Adrenal gland (tissue), 12 donors: ENCODE results near the gene SRC. TPM values are rescaled to one million over a fixed set of nuclear protein-coding genes. Genes with fewer than 3 reads are reported as not detected.

ENCODE experiments used
- DNase-seq, 7 donors: peaks; one replicate each; pipeline ENCODE4 v3.0.0-alpha.2; 2019 to 2020
- H3K27ac ChIP-seq, 5 donors: fragments of 200-600 bp; sonication (generic) in 4 of 5; 1 replicate in 3 of 5; 2 replicates in 2 of 5; pipeline versions ENCODE4 v1.5.1 to v1.8.0; 2016 to 2020; ENCODE audit warnings: mild to moderate bottlenecking in 1 of 5
- H3K27me3 ChIP-seq: fragments of 200-600 bp; 2 replicates; pipeline ENCODE4 v1.8.0; 2021
- H3K36me3 ChIP-seq, 2 donors: fragments of 200-600 bp; replicated peaks in 1 of 2; 1 replicate in 1 of 2; 2 replicates in 1 of 2; pipeline versions ENCODE4 v1.5.1 to v1.8.0; 2018 to 2022
- H3K4me1 ChIP-seq, 2 donors: fragments of 200-600 bp; replicated peaks in 1 of 2; 1 replicate in 1 of 2; 2 replicates in 1 of 2; pipeline versions ENCODE4 v1.5.1 to v1.8.0; 2018 to 2021
- H3K4me3 ChIP-seq, 4 donors: fragments of 200-600 bp; sonication (generic) in 3 of 4; one replicate each; pipeline ENCODE4 v1.5.1; 2016 to 2018
- H3K9me3 ChIP-seq, 3 donors: fragments of 200-600 bp; sonication (generic) in 1 of 3; replicated peaks in 1 of 3; 1 replicate in 2 of 3; 2 replicates in 1 of 3; pipeline versions ENCODE4 v1.5.1 to v1.8.0; 2016 to 2021
- CTCF ChIP-seq, 6 experiments: fragments of 450-650 bp in 4 of 6; fragments of 200-600 bp in 2 of 6; sonication (generic) in 1 of 6; IDR thresholded peaks; 1 replicate in 5 of 6; 2 replicates in 1 of 6; pipeline versions ENCODE4 v1.5.1 to v1.8.0; 2016 to 2021; ENCODE audit warnings: antibody characterized with exemption in 6 of 6, mild to moderate bottlenecking in 2 of 6, moderate library complexity in 1 of 6
- POLR2A ChIP-seq, 2 donors: fragments of 450-650 bp; IDR thresholded peaks; one replicate each; pipeline ENCODE4 v1.6.1; 2017; ENCODE audit warnings: antibody characterized with exemption in 2 of 2, mild to moderate bottlenecking in 2 of 2, moderate library complexity in 1 of 2
- WGBS, 4 donors: extraction: QIAGEN DNeasy Blood & Tissue Kit in 2 of 4; methylation state at CpG; one replicate each; pipeline versions ENCODE4 v1.1.5 to v1.1.7; 2013 to 2017; 5-methylcytosine and 5-hydroxymethylcytosine counted together
- intact Hi-C, 2 donors: fragments of 100-400 bp; cut with DNase I; formaldehyde crosslinking; loops; one replicate each; pipeline versions ENCODE4 v1.14.1 to v1.15.0; 2022 to 2023
- polyA plus RNA-seq, 3 donors: library from polyadenylated mRNA; stranded (reverse); fragments of 200-250 nt in 2 of 3; fragments of 350-450 nt in 1 of 3; fragmentation: Illumina TruSeq in 1 of 3; extraction: RNeasy Lipid Tissue Mini Kit (QIAGEN cat#74804) in 1 of 3; gene quantifications; one replicate each; pipeline ENCODE4 v1.2.3, GENCODE V29; 2013 to 2014
- total RNA-seq, 9 donors: library from RNA; depleted of rRNA in 4 of 9; stranded (reverse); fragments of >200 nt in 4 of 9; fragments of 120-200 nt in 1 of 9; fragmentation: NEBNext Ultra II Directional in 1 of 9; extraction: Animal tissue kit (Norgen Biotek cat#: 25700) in 1 of 9; gene quantifications; one replicate each; pipeline versions ENCODE4 v1.1.0 to v1.2.4, GENCODE V29; 2013 to 2023
- donor health status: healthy with polysubstance abuse.
- donor health status: Bipolar disorder and iron deficiency.
- donor health status: DM: yes; HTN: yes; CAD: no.
- donor health status: DM: no; HTN: no; CAD: no.
- donor health status: DM: no; HTN: no; CAD: no.
- donor health status: DM: yes; HTN: yes; CAD: no.

SRC gene
- total and polyA plus RNA-seq, 12 donors: 10.6 to 83.0 (median 52.7) TPM

GRCh38 chr20:37347891-37348791 is 2.2 kb downstream of the SRC start:
- H3K27me3 ChIP-seq: no peaks in the 10 kb centered on the region
- no peaks in the 10 kb centered on the region for H3K9me3 ChIP-seq
- DNase-seq: peak in 2 of 7 donors; percentile 22 to 43
- peaks cover 20 to 57% of the 10 kb centered on the region in 2 donors for H3K4me1 ChIP-seq
- peak overlapping the region in 3 of 5 donors; percentile 25 to 88 (median 84) for H3K27ac ChIP-seq
- TF ChIP-seq POLR2A (IDR thresholded peaks at IDR 0.05) (no peak), CTCF (IDR thresholded peaks at IDR 0.05) (no peak)
- H3K4me3 ChIP-seq: no peak overlapping the region
- intact Hi-C loops: no loop called here
- H3K36me3 ChIP-seq: no peaks in the 10 kb centered on the region
- 63 to 66% (median 65%) methylated on average over 11 of the region's 11 CpGs for WGBS, 4 donors

- intact Hi-C loops: no loop called here
- WGBS, 4 donors: 57 to 92% (median 70%) methylated on average over 7 of the region's 7 CpGs
- no peak for DNase-seq
Observed at GRCh38 chr20:37348792-37349516, 3.0 kb downstream of the SRC start.

GRCh38 chr20:37349517-37350491 is 3.9 kb downstream of the SRC start:
- peak overlapping the region in 4 of 5 donors; percentile 9 to 88 (median 78) for H3K27ac ChIP-seq
- peaks cover 30 to 73% of the 10 kb centered on the region in 2 donors for H3K4me1 ChIP-seq

More at GRCh38 chr20:37348792-37349516, 3.0 kb downstream of the SRC start:
- Histone ChIP-seq H3K27ac (peak overlapping the region in 4 of 5 donors; percentile 9 to 88 (median 78)), H3K36me3 (no peaks in the 10 kb centered on the region), H3K27me3 (no peaks in the 10 kb centered on the region), H3K9me3 (no peaks in the 10 kb centered on the region), H3K4me1 (peaks cover 22 to 65% of the 10 kb centered on the region in 2 donors), H3K4me3 (no peak overlapping the region)
- TF ChIP-seq CTCF (IDR thresholded peaks at IDR 0.05) (no peak), POLR2A (IDR thresholded peaks at IDR 0.05) (no peak)

More at GRCh38 chr20:37349517-37350491, 3.9 kb downstream of the SRC start:
- 48 to 52% (median 50%) methylated on average over 11 to 16 of the region's 16 CpGs for WGBS, 4 donors
- intact Hi-C loops: loop anchor here in 1 of 2 donors (5.0 kb wide), 1 partner anchor 37 kb away; no protein-coding TSS in a partner anchor
- H3K27me3 ChIP-seq: no peaks in the 10 kb centered on the region
- H3K36me3 ChIP-seq: no peaks in the 10 kb centered on the region
- peak; percentile 65 to 88 (median 83) for DNase-seq
- H3K4me3 ChIP-seq: no peak overlapping the region
- H3K9me3 ChIP-seq: no peaks in the 10 kb centered on the region
- TF ChIP-seq CTCF (IDR thresholded peaks at IDR 0.05) (no peak), POLR2A (IDR thresholded peaks at IDR 0.05) (no peak)
